HL-60 (cell line): ENCODE data around the gene UQCR11.

Source experiments
- CTCF ChIP-seq: IDR thresholded peaks from one replicate; pipeline ENCODE4 v1.5.1; 2011; ENCODE audit warnings: low read length, control low read depth, inconsistent platforms; ENCODE audit not compliant: insufficient read depth
- GABPA ChIP-seq: IDR thresholded peaks from 2 replicates; pipeline ENCODE4 v1.6.1; 2012; ENCODE audit warnings: low read depth
- REST ChIP-seq: IDR thresholded peaks from 2 replicates; pipeline ENCODE4 v1.6.1; 2012; ENCODE audit warnings: low read depth; ENCODE audit not compliant: insufficient replicate concordance

GRCh38 chr19:1571358-1571757, 33.9 kb downstream of the UQCR11 start:
- no peak for TF ChIP-seq CTCF
- no peak for TF ChIP-seq GABPA
- TF ChIP-seq REST: no peak
